NB4 (cell line): ENCODE measurements around the gene SH2D1B.

Experiments used
- DNase-seq: peaks from one replicate; pipeline ENCODE4 v3.0.0; 2010; ENCODE audit warnings: low read depth
- H3K4me3 ChIP-seq: one replicate; pipeline ENCODE4 v1.5.1; 2011; ENCODE audit warnings: mild to moderate bottlenecking, low read depth, low read length, moderate library complexity
- CTCF ChIP-seq: IDR thresholded peaks from one replicate; pipeline ENCODE4 v1.5.1; 2012; ENCODE audit warnings: low read depth, low read length
- MAX ChIP-seq: IDR thresholded peaks from 2 replicates; pipeline ENCODE4 v1.6.1; 2011; ENCODE audit warnings: low read depth, low read length
- MYC ChIP-seq: IDR thresholded peaks from 2 replicates; pipeline ENCODE4 v1.6.1; 2011; ENCODE audit warnings: low read depth, low read length
- POLR2A ChIP-seq: IDR thresholded peaks from 2 replicates; pipeline ENCODE4 v1.6.1; 2011; ENCODE audit warnings: mild to moderate bottlenecking; ENCODE audit not compliant: insufficient read length; ENCODE audit errors: extremely low read depth

Gene SH2D1B

GRCh38 chr1:162360874-162361260 is 51.1 kb downstream of the SH2D1B start:
- DNase-seq, result no peak
- TF ChIP-seq MYC, result no peak
- TF ChIP-seq MAX, result no peak
- no peak for TF ChIP-seq CTCF
- TF ChIP-seq POLR2A, result no peak
- H3K4me3 ChIP-seq, result no peak overlapping the region

GRCh38 chr1:162360237-162360873 is 51.6 kb downstream of the SH2D1B start:
- no peak for DNase-seq
- TF ChIP-seq MAX (no peak), CTCF (no peak), POLR2A (no peak), MYC (no peak)
- H3K4me3 ChIP-seq, result no peak overlapping the region

DNA sequence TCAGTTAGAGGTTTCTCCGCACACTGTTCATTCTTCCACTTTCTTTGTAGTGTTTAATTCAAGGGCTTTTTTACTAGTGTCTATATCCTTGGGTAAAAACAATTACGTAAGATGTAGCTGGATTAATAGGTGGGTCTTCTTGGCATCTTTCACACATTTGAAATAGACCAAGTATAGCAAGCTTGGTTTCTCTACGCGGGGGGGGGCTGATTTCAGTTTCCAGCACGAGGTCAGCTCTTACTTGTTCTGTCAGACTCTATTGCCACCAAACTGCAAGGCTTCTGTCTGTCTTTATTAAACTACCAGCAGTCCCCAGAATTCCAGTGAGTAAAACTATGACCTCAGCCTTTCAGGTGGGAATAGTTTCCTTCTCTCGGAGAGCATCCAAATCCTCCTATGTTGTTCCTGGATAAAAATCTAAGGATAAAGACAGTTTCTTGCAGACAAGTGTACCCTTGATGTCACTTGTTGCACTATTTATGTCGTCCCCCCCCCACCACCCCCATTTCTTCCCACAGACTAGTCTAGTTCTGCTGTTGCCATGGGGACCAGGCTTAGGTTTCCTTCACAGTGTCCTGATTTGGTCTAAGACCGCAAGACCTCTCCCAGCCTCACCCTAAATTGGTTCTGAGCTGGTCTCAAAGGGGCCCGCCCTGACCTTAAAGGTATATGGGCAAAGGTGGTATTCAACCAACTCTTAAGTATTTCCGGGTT is 52.3 kb downstream of the SH2D1B start:
- no peak for TF ChIP-seq CTCF
- no peak for TF ChIP-seq MAX
- no peak for TF ChIP-seq POLR2A
- TF ChIP-seq MYC, result no peak
- no peak for DNase-seq
- H3K4me3 ChIP-seq, result no peak overlapping the region

- no peak for DNase-seq
- no peak overlapping the region for H3K4me3 ChIP-seq
- TF ChIP-seq CTCF (no peak), POLR2A (no peak), MYC (no peak), MAX (no peak)
These were observed 53.0 kb downstream of the SH2D1B start for GRCh38 chr1:162358928-162359327.

GRCh38 chr1:162357681-162358266 is 54.2 kb downstream of the SH2D1B start:
- peak; percentile 56 for DNase-seq

More at GRCh38 chr1:162357681-162358266, 54.2 kb downstream of the SH2D1B start:
- TF ChIP-seq POLR2A, result no peak
- peak; percentile 59 for TF ChIP-seq CTCF
- no peak overlapping the region for H3K4me3 ChIP-seq
